GM18858 (cell line): ENCODE measurements around the gene ODAD4.

Experiments
- ATAC-seq: cut with Tn5 transposase; IDR thresholded peaks from one replicate; pipeline ENCODE4 v1.9.1; 2021; ENCODE audit not compliant: unreplicated experiment

Gene ODAD4

DNA sequence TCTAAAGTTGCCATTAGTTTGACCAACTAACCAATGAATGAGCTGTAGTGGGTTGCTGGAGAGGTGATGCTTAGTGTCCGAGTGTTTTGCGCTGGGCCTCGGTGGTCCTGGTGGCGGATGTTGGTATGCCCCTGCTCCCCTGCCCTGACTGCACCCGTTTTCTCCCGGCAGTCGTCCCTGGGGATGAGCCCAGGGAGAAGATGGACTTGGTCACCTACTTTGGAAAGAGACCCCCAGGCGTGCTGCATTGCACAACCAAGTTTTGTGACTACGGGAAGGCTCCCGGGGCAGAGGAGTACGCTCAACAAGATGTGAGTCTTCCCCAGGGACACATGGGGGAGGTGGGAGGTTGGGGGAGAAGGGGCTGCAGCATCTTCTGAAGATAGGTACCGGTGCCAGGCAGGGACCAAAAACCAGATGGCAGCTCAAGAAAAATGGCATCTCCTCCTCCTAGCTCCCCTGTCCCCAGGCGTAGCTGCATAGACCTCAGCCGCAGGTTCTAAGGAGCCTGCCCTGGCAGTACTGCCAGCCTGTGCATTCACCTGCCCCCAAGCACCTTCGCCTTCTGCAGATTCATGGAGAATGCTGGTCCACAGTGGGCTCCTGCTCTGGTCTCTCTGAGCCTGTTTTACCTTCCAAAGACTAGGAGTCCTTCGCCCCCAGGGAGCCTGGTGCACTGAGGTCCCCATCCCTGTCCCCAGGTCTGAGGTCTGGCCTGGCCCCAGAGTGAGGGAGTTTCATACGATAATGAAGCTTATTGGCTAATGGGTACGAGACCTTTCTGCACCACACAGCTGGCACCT is 41.5 kb downstream of the ODAD4 start:
- ATAC-seq, result no peak

DNA sequence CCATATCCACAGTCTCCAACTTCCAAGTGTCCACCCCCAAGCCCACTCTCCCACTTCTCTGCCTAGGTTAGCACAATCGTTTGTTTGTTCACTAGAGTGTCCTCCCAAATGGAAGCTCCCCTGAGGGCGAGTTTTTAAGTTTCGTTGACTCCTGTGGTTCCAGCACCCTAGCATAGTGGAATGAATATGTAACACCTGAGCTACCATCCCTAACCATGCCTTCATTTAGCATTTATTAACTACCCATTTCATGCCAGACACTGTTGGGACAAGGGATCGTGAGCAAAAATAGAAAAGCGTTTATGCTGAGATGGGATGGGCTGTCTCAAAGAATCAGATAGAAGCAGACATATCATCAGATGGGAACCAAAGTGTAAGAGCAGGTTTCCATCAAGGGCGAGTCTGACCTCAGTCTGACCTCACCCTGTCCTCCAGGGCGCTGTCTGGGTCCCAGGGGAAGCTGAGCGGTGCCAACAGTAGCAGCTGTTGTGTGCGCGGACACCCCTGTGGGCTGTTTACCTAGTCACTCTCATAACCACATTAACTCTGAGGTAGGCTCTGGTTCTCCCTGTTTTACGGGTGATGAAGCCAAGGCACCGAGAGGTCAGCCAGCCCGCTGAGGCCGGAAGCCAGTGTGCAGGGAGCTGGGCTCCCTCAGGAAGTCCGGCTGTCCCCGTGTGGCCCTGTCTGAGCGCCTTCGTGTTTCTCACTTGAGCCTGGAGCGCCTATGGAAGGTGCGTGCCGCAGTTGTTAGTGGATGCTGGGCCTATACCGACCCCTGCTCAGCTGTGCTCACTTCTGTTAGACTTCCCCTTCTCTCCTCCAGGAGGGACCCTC is 42.4 kb downstream of the ODAD4 start:
- no peak for ATAC-seq

DNA sequence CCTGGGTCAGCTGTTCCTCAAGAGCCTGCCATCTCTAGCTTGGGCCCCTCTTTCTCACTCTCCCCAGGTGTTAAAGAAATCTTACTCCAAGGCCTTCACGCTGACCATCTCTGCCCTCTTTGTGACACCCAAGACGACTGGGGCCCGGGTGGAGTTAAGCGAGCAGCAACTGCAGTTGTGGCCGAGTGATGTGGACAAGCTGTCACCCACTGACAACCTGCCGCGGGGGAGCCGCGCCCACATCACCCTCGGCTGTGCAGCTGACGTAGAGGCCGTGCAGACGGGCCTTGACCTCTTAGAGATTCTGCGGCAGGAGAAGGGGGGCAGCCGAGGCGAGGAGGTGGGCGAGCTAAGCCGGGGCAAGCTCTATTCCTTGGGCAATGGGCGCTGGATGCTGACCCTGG is 43.0 kb downstream of the ODAD4 start:
- no peak for ATAC-seq

DNA sequence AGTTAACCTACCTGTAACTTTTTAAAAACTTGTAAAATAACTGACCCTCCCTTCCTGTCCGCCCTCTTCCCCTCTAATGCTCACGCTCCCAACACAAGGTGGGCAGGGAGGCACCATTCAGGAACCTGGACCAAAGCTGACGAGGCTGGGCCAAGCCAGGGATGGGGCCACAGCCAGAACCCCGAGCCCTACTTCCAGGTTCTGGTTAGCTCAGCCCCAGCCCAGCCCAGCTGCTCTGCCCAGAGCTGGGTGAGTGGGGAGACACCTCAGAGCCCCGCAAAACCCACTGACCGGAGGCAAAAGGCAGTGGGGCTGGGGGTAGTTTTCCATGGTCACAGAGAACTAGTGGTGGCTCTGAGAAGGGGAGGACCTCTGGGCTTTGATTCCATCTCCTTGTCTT is 43.6 kb downstream of the ODAD4 start:
- no peak for ATAC-seq

DNA sequence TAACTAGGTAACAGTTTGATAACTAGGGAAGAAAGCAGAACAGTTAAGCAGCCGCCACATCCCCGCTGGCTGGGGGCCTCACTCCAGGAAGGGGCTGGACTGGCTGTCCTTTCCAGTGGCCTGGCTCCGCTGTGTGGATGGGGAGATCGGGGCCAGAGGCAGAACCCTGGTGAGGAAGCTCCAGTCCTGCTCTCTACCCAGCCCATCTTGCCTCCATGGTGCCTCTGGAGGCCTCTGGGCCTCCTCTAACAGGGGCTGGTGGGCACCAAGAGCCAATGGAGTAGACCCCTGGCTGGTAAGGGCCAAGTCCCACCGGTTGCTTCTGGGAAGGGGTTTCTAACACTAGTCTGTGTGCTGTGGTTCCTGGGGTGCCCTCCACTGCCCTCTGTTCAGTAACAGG is 44.2 kb downstream of the ODAD4 start:
- ATAC-seq, result no peak

DNA sequence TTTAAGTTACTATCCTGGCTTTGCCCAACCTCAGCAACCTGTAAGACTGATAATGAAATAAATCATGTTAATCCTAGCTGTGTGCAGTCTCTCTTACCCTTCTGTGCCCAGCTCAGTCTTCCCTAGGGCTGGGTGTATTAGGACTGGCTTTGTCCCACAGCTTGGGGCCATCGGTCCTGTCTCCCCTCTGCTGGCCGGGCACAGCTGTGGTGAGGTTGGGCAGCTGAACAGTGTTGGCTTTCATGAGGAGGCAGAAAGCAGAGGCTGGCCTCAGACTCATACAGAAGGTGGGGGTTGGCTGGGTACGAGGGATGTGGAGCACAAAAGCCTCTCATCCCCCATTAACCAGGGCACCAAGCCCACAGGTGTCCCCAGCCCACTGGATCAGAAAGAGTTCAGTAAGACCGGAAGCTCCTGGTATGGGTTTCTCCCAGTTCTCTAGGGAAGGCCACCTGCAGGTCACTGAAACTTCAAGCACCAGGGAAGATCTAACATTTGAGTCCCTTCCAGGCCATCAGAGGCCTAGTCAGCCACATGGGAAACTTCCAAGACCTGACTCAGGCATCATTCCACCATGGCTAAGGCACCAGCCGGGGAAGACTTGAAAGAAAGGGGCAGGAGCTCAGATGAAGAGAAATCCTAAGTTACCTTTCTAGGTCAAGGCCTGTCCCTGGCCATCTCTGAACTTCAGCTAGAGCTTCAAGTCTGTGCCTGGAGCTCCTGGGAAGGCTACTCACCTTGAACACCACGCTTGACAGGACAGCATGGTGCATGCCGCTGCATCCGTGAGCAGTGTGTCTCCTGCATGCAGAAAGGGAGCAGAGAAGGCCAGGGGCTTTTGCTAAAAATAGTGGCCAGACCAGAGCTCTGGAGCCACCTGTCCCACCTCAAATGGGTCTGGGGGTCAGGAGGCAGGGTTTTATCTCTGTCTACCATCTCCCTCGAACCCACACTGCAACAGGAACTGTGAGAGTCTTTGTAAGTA is 45.0 kb downstream of the ODAD4 start:
- no peak for ATAC-seq

DNA sequence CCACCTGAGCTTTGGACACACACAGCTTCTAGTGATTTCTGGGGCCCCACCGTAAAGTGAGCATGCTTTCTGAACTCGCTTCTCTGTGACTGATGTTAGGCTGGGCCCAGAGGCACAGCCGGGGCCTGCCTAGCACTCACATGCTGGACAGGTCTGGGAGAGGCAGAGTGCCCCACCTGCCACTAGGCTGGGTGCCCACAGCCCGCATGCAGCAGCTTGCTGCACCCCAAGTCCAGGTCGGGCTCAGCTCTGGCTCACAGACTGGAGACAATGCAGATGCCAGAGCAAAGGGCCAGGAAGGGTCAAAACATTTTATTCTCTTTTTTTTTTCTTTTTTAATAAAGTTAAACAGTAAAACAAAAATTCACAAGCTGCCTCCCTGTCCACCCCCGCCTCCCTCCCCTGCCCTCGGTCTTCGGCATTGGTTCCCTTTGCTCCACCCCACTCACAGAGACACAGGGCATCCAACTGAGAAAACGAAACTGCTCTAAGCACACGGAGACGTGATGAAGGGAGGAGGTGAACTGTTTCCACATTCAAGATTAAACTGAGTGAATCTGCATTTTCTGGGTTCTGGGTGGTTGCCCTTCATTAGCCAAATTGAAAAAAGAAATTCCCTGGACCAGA is 45.8 kb downstream of the ODAD4 start:
- no peak for ATAC-seq

DNA sequence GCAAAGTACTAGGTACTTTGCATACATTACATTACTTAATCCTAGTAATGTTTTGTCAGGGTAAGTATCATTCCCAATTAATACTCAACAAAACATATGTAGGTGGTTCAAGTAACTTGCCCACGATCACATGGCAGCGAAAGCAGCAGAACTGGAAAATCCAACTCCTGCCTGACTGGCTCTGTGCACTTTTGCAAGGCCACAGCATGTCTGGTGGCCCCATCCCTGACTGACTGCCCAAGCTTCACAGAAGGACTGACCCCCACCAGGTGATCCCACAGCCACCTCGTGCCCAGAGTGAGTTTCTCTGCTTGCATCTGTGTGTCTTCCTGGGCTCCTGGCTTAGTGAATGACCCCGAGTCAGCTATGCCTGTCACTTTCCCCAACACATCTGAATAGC is 47.6 kb downstream of the ODAD4 start:
- ATAC-seq, result no peak

DNA sequence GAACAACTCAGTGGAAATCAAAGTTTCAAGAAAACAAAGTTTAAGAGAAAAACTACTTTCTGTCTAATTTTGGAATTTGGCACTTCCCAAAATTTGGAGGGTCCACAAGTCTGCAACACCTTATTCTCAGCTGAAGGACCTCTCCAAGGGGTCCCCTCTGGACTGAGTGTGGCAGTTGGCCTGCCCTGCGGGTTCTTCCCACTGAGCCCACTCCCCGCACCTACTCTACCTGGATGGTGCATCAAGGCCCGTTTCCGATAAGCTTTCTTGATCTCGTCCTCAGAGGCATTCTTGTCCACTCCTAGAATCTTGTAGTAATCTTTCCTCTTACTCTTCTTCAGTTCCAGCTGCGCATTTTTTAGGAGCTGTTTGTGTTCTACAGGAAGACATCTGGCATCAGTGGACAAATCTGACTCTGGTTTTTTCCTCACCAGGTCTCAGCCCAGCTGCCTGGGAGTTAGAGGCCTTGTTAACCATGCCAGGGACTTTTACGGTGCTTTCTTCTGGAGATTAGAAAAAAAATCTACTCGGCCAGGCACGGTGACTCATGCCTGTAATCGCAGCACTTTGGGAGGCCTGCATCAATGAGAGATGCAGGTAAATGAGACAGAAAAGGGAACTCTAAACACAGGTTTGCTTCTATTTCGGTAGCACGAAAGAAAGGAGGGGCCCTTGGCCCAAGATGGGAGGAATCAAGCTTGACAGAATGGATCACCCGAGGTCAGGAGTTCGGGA is 51.8 kb downstream of the ODAD4 start:
- ATAC-seq, result no peak

DNA sequence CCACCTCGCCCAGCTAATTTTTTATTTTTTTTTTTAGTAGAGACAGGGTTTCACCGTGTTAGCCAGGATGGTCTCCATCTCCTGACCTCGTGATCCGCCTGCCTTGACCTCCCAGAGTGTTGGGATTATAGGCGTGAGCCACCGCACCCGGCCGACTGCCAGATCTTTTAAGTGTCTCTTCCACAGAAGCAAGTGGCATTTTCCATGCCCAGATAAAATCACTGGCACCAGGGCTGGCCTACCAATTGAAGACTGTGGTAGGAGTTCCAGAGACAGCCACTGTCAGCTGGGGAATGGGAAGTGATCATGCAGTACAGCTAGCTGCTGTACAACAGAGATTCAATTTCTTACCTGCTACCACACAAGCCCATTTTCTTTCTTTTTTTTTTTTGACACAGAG is 54.0 kb downstream of the ODAD4 start:
- no peak for ATAC-seq

DNA sequence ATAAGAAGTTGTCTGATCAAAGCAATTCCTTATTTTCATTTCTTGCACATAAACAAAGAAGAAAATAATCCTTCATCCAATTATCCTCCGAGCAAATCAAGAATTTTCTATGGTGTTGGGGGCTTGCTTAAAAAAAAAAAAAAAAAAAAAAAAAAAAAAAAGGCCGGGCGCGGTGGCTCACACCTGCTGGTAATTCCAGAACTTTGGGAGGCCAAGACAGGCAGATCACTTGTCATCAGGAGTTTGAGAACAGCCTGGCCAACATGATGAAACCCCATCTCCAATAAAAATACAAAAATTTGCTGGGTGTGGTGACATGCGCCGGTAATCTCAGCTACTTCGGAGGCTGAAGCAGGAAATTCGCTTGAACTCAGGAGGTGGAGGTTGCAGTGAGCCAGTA is 55.5 kb downstream of the ODAD4 start:
- ATAC-seq, result no peak

DNA sequence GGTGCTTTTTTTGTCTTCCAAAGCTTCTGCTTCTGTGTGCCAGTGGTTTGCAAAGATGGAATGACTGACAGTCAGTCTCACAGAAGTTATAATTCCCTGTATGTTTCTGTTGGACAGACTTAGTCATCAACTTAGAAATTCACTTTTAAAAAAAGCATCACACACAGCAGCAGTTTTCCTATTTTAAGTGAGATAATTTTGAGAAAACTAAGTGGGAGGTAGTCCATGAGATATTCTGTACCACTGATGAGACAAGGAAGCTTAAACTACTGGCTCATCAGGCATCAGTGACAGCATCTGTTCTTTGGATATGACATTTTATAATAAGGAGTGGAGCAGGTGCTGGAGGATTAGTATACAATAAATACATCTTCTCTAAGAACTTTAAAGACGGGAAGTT is 56.2 kb downstream of the ODAD4 start:
- no peak for ATAC-seq

DNA sequence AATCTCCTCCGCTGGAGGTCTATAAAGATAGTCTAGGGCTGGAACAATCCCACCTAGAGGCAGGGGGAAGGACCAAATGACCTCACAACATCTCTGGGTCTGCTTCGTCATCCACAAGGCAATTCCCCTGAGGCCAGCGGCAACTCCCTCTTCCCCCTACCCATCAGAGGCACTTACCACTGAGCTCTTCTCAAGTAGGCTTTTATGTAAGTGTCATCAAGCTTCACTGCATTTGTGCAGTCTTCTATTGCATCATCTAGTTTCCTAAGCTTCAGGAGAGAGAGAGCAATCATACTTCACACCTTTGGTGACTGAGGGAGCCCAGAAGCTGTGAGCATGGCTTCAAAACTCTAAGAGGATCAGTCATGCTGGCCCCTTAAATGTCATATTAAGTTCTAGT is 57.2 kb downstream of the ODAD4 start:
- ATAC-seq, result no peak

DNA sequence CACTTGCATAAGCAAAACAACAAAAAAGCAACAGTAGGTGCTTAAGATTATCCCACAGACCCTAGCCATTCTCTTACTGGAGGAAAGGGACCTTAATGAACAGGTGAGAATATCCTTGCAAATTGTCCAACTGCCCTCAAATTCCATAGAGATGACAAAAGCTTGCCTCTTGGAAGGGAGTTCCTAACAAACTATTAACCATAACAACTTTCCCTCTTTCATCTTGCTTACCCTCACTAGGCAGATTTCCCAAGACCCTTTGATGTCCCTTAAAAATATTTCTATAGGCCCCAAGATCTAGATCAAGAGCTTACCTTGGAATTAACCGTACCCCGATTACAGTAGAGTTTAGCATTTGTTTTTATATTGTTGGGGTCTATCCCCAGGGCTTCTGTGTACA is 58.0 kb downstream of the ODAD4 start:
- no peak for ATAC-seq

DNA sequence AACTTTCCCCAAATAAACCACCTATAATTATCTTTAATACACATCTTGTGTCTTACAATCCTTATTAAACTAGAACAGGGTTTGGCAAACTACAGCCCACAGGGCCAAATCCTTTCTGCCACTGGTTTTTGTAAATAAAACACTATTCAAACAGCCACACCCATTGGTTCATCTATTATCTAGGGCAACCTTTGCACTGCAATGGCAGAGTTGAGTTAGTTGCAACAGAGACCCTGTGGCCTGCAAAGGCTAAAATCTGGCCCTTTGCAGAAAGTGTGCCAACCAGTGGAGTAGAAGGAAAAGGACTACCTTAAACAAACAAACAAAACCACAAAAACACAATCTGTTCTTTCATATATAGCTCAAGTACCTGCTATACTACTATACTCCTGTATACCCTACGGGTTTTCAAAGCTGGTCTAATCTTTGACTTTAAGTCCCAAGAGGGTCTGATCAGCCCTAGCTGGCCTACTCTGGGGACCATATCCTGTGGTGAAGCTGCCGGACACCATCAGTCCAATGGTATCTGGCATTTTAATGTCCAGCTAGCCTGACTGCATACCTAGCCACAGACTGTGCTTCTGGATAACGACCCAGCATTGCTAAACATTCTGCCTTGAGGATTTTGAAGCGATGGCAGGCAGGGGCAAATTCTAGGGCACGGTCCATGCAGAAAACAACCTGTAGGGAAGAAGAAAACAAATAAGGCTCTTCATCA is 59.4 kb downstream of the ODAD4 start:
- ATAC-seq, result no peak

DNA sequence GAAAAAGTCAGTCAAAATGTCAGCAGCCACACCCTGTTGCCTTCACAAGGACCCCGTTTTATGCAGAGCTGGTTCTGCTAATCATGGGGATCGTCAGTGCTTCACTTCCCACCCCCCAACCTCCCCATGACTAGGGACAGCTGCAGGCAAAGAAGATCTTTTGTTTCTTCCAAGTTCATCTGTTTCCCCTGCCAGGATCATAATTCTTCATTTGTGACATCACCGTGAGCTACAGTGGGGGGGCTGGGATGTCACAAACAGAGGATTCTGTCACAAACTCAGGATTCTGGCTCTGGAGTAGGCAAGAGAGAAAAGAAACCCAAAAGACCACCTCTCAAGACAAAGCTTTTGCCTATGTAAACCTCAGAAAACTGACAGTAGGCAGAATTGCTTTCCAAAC is 62.2 kb downstream of the ODAD4 start:
- no peak for ATAC-seq

DNA sequence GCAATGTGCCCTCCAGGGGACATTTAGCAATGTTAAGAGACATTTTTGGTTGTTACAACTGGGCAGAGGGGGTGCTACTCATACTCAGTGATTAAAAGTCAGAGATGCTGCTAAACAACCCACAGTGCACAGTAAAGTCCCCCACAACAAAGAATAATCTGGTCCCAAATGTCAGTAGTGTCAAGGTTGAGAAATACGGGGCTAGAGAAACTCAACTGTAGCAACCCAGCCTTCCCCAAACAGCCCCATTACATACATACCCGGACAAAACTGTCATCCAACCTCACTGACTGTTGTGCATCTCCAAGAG is 66.4 kb downstream of the ODAD4 start:
- ATAC-seq, result no peak

DNA sequence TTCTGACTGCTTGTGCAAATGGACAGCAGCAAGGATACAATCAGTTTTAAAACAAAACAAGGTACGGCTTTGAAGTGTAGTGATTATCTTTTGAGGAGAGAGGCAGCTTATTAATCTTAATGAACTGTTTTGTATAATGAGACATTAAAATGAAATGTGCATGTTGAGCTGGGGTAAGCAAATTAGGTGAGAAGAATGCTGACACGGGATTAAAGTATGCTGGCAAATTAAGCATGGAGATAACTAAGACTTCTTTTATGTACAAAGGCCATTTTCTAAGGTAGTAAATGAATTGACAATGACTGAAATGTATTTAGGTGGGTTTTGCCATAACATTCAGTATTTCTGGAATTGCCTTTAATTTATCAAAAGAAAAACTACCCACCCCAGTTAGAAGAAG is 68.1 kb downstream of the ODAD4 start:
- no peak for ATAC-seq

DNA sequence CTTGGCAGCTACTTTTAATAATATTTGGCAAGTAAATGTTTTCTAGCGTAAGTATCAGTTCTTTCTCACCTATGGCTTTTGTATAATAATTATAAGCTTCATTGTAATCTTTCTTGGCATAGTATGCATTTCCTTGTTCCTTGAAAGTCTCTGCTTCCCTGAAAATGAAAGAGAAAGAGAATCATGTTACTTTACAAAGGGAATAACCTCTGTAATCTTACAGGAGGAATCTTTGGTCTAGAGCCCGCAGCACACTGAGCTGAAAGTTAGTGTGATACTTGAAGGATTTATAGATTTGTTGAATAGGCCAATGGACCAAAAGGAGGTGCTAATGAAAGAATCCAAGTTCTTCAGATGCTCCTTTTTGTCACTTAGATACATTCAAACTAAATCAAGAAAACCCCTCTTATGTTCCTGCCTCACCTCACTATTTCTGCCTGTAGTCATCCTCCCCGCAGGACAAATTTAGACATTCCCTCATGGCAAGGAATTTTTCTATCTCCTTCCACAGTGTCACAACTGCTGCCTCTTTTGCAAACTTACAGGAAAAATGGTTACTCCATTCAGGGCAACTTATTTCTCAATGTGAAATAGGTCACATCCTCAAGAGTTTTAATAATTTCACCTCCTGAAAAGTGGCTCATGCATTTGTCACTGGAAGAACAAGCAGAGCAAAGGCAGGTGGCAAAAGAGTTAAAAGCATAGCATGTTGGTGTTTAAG is 70.2 kb downstream of the ODAD4 start:
- ATAC-seq, result no peak
